Neural cell (in vitro differentiated cells): ENCODE data around the gene IL1RAPL2. TPM values are rescaled to one million over a fixed set of nuclear protein-coding genes. Genes with fewer than 3 reads are reported as not detected.

Experiments
- H2AFZ ChIP-seq: fragments of 200-600, 300-800 bp; sonication (generic), shearing (Covaris generic); 2 replicates; pipeline ENCODE4 v1.6.0; 2014; ENCODE audit warnings: low read depth, mild to moderate bottlenecking, antibody characterized with exemption, low read length, moderate library complexity
- H3F3A ChIP-seq: fragments of 200-600 bp; shearing (Covaris generic); 2 replicates; pipeline ENCODE4 v1.6.1; 2016; ENCODE audit warnings: mild to moderate bottlenecking, moderate library complexity, mixed read lengths, antibody characterized with exemption, low read length; ENCODE audit not compliant: insufficient read depth, poor library complexity, severe bottlenecking
- H3K27ac ChIP-seq: fragments of 200-600, 300-800 bp; sonication (generic), shearing (Covaris generic); 2 replicates; pipeline ENCODE4 v1.5.1; 2014; ENCODE audit warnings: mild to moderate bottlenecking, low read length, moderate library complexity
- H3K27me3 ChIP-seq: fragments of 300-800, 200-600 bp; sonication (generic), shearing (Covaris generic); 2 replicates; pipeline ENCODE4 v1.6.0; 2014; ENCODE audit warnings: mild to moderate bottlenecking, low read depth, low read length, moderate library complexity; ENCODE audit not compliant: insufficient read depth
- H3K36me3 ChIP-seq: fragments of 300-800, 200-600 bp; sonication (generic), shearing (Covaris generic); 2 replicates; pipeline ENCODE4 v1.5.1; 2014; ENCODE audit warnings: mild to moderate bottlenecking, antibody characterized with exemption, low read length, moderate library complexity; ENCODE audit not compliant: insufficient read depth
- H3K4me2 ChIP-seq: fragments of 300-800, 200-600 bp; sonication (generic), shearing (Covaris generic); 2 replicates; pipeline ENCODE4 v1.6.0; 2014; ENCODE audit warnings: mild to moderate bottlenecking, low read length
- H3K4me3 ChIP-seq: fragments of 300-800, 200-600 bp; sonication (generic), shearing (Covaris generic); 2 replicates; pipeline ENCODE4 v1.5.1; 2014; ENCODE audit warnings: mild to moderate bottlenecking, low read length, moderate library complexity
- H3K79me2 ChIP-seq: fragments of 200-600 bp; shearing (Covaris generic); replicated peaks from 2 replicates; pipeline ENCODE4 v1.6.0; 2014; ENCODE audit warnings: mild to moderate bottlenecking, low read length, moderate library complexity; ENCODE audit not compliant: insufficient read depth
- H3K9ac ChIP-seq: fragments of 300-800, 200-600 bp; sonication (generic), shearing (Covaris generic); 2 replicates; pipeline ENCODE4 v1.6.1; 2016; ENCODE audit warnings: mild to moderate bottlenecking, low read length, mixed read lengths
- H3K9me2 ChIP-seq: fragments of 200-600 bp; shearing (Covaris generic); 2 replicates; pipeline ENCODE4 v1.6.1; 2016; ENCODE audit warnings: mild to moderate bottlenecking, low read length, mixed read lengths; ENCODE audit not compliant: insufficient read depth
- H3K9me3 ChIP-seq: fragments of 200-600, 300-800 bp; sonication (generic), shearing (Covaris generic); 2 replicates; pipeline ENCODE4 v1.6.1; 2016; ENCODE audit warnings: mild to moderate bottlenecking, mixed run types, low read length, moderate library complexity, mixed read lengths
- H4K20me1 ChIP-seq: fragments of 200-600 bp; shearing (Covaris generic); 2 replicates; pipeline ENCODE4 v1.6.1; 2016; ENCODE audit warnings: mild to moderate bottlenecking, mixed run types; ENCODE audit not compliant: insufficient read depth
- EP300 ChIP-seq: fragments of 450-650 bp; conservative IDR thresholded peaks from 2 replicates; pipeline ENCODE4 v1.6.1; 2014; ENCODE audit warnings: antibody characterized with exemption, mild to moderate bottlenecking, moderate library complexity; ENCODE audit not compliant: poor library complexity, severe bottlenecking
- EZH2 ChIP-seq: fragments of 200-600, 300-800 bp; shearing (Covaris generic), sonication (generic); IDR thresholded peaks from 2 replicates; pipeline ENCODE4 v1.6.1; 2014; ENCODE audit warnings: antibody characterized with exemption, low read length, borderline replicate concordance, mild to moderate bottlenecking; ENCODE audit not compliant: insufficient read depth, poor library complexity, severe bottlenecking
- MXI1 ChIP-seq: fragments of 450-650 bp; conservative IDR thresholded peaks from 2 replicates; pipeline ENCODE4 v1.6.1; 2014; ENCODE audit warnings: antibody characterized with exemption, mild to moderate bottlenecking; ENCODE audit not compliant: poor library complexity, severe bottlenecking
- POLR2AphosphoS5 ChIP-seq: IDR thresholded peaks from 2 replicates; pipeline ENCODE4 v1.6.1; 2012
- RAD21 ChIP-seq: fragments of 450-650 bp; conservative IDR thresholded peaks from 2 replicates; pipeline ENCODE4 v1.6.1; 2014; ENCODE audit warnings: antibody characterized with exemption, mild to moderate bottlenecking, moderate library complexity
- REST ChIP-seq: IDR thresholded peaks from 2 replicates; pipeline ENCODE4 v1.6.1; 2012; ENCODE audit warnings: borderline replicate concordance
- SMC3 ChIP-seq: fragments of 450-650 bp; conservative IDR thresholded peaks from 2 replicates; pipeline ENCODE4 v1.6.1; 2014; ENCODE audit warnings: antibody characterized with exemption, mild to moderate bottlenecking, moderate library complexity; ENCODE audit not compliant: poor library complexity
- TAF1 ChIP-seq: IDR thresholded peaks from 2 replicates; pipeline ENCODE4 v1.6.1; 2012; ENCODE audit warnings: low read depth
- polyA plus RNA-seq: library from polyadenylated mRNA; depleted of rRNA; stranded (reverse); fragments of >200 nt; gene quantifications from 2 replicates; pipeline ENCODE4 v1.2.3, GENCODE V29; 2014
- TF ChIP-seq, protein P1 (sequence below): fragments of 450-650 bp; IDR thresholded peaks from 2 replicates; pipeline ENCODE4 v1.5.1; 2014; ENCODE audit warnings: antibody characterized with exemption, mild to moderate bottlenecking, moderate library complexity; ENCODE audit not compliant: poor library complexity, severe bottlenecking

The IL1RAPL2 gene
- polyA plus RNA-seq, 1 donor from 2014 or later: not detected

GRCh38 chrX:104968241-104968640 is 402.2 kb downstream of the IL1RAPL2 start:
- H3K9me2 ChIP-seq: no peaks in the 10 kb centered on the region
- H3F3A ChIP-seq: no peaks in the 10 kb centered on the region
- no peaks in the 10 kb centered on the region for H3K9me3 ChIP-seq
- no peak overlapping the region for H2AFZ ChIP-seq
- no peak overlapping the region for H3K4me3 ChIP-seq
- no peaks in the 10 kb centered on the region for H3K27me3 ChIP-seq
- H3K79me2 ChIP-seq: no peaks in the 10 kb centered on the region
- H3K27ac ChIP-seq: no peak overlapping the region
- TF ChIP-seq EZH2 (no peak), SMC3 (no peak)
- H4K20me1 ChIP-seq: no peaks in the 10 kb centered on the region
- no peak overlapping the region for H3K4me2 ChIP-seq
- H3K9ac ChIP-seq: no peak overlapping the region
- no peaks in the 10 kb centered on the region for H3K36me3 ChIP-seq

GRCh38 chrX:104972737-104973136 is 406.7 kb downstream of the IL1RAPL2 start:
- Histone ChIP-seq H3F3A (no peaks in the 10 kb centered on the region), H3K27ac (no peak overlapping the region), H4K20me1 (no peaks in the 10 kb centered on the region), H3K9me2 (no peaks in the 10 kb centered on the region), H3K36me3 (no peaks in the 10 kb centered on the region), H3K9ac (no peak overlapping the region), H2AFZ (no peak overlapping the region), H3K4me2 (no peak overlapping the region), H3K27me3 (no peaks in the 10 kb centered on the region), H3K9me3 (no peaks in the 10 kb centered on the region), H3K79me2 (no peaks in the 10 kb centered on the region), H3K4me3 (no peak overlapping the region)
- no peak for TF ChIP-seq TAF1
- TF ChIP-seq EZH2: no peak
- no peak for TF ChIP-seq EP300
- no peak for TF ChIP-seq REST
- TF ChIP-seq SMC3: no peak
- TF ChIP-seq MXI1: no peak
- TF ChIP-seq, protein P1, sequence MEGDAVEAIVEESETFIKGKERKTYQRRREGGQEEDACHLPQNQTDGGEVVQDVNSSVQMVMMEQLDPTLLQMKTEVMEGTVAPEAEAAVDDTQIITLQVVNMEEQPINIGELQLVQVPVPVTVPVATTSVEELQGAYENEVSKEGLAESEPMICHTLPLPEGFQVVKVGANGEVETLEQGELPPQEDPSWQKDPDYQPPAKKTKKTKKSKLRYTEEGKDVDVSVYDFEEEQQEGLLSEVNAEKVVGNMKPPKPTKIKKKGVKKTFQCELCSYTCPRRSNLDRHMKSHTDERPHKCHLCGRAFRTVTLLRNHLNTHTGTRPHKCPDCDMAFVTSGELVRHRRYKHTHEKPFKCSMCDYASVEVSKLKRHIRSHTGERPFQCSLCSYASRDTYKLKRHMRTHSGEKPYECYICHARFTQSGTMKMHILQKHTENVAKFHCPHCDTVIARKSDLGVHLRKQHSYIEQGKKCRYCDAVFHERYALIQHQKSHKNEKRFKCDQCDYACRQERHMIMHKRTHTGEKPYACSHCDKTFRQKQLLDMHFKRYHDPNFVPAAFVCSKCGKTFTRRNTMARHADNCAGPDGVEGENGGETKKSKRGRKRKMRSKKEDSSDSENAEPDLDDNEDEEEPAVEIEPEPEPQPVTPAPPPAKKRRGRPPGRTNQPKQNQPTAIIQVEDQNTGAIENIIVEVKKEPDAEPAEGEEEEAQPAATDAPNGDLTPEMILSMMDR: no peak
- TF ChIP-seq RAD21: no peak
- TF ChIP-seq POLR2AphosphoS5: no peak

DNA sequence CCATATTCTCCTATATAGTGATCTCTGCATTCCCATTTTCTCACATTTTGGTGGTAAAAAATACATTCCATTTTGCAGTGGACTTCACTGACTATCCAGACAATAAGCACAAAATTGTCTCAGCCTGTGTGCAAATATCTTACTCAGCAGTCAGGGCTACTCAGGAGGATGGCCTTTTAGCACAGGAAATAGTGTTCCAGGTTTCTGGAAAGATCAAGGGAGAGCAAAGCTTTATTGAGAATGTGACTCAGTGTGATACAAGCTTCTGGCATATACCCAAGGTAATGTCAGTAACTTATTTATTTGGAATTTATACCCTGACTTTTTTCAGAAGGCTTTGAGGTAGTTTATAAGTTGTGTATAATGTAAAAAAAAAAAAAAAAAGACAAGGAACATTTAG is 421.1 kb downstream of the IL1RAPL2 start:
- Histone ChIP-seq H3K4me2 (no peak overlapping the region), H3F3A (no peaks in the 10 kb centered on the region), H3K9me2 (no peaks in the 10 kb centered on the region), H3K27me3 (no peaks in the 10 kb centered on the region), H3K79me2 (no peaks in the 10 kb centered on the region), H3K36me3 (no peaks in the 10 kb centered on the region), H3K27ac (no peak overlapping the region), H3K9me3 (no peaks in the 10 kb centered on the region), H4K20me1 (no peaks in the 10 kb centered on the region), H3K4me3 (no peak overlapping the region), H2AFZ (no peak overlapping the region), H3K9ac (no peak overlapping the region)
- no peak for TF ChIP-seq EP300
- no peak for TF ChIP-seq EZH2
- TF ChIP-seq, protein P1: no peak
- TF ChIP-seq SMC3: no peak
- TF ChIP-seq POLR2AphosphoS5: no peak
- no peak for TF ChIP-seq RAD21
- no peak for TF ChIP-seq REST
- no peak for TF ChIP-seq MXI1
